Neuron (in vitro differentiated cells): ENCODE results near the gene REC8.

ENCODE experiments used
- H2AFZ ChIP-seq: one replicate; pipeline ENCODE4 v1.6.1; 2013; ENCODE audit warnings: low read depth, mild to moderate bottlenecking, inconsistent platforms, low read length, moderate library complexity
- H3K27me3 ChIP-seq: one replicate; pipeline ENCODE4 v1.6.1; 2013; ENCODE audit warnings: low read length; ENCODE audit not compliant: insufficient read depth
- H3K36me3 ChIP-seq: one replicate; pipeline ENCODE4 v1.6.1; 2013; ENCODE audit warnings: low read length; ENCODE audit not compliant: insufficient read depth
- H3K4me1 ChIP-seq: one replicate; pipeline ENCODE4 v1.6.1; 2013; ENCODE audit warnings: low read length; ENCODE audit not compliant: insufficient read depth
- H3K4me3 ChIP-seq: 2 replicates; pipeline ENCODE4 v1.5.1; 2013; ENCODE audit warnings: mild to moderate bottlenecking, low read length, moderate library complexity
- H3K9me3 ChIP-seq: one replicate; pipeline ENCODE4 v1.6.1; 2013; ENCODE audit warnings: low read length

REC8 gene

GRCh38 chr14:24145219-24145618 lies 26.7 kb upstream of the REC8 start:
- Histone ChIP-seq H3K27me3 (no peaks in the 10 kb centered on the region), H3K4me1 (peaks cover 25% of the 10 kb centered on the region), H3K36me3 (peaks cover 31% of the 10 kb centered on the region), H3K9me3 (no peaks in the 10 kb centered on the region), H3K4me3 (peak overlapping the region; percentile 66), H2AFZ (no peak overlapping the region)

DNA sequence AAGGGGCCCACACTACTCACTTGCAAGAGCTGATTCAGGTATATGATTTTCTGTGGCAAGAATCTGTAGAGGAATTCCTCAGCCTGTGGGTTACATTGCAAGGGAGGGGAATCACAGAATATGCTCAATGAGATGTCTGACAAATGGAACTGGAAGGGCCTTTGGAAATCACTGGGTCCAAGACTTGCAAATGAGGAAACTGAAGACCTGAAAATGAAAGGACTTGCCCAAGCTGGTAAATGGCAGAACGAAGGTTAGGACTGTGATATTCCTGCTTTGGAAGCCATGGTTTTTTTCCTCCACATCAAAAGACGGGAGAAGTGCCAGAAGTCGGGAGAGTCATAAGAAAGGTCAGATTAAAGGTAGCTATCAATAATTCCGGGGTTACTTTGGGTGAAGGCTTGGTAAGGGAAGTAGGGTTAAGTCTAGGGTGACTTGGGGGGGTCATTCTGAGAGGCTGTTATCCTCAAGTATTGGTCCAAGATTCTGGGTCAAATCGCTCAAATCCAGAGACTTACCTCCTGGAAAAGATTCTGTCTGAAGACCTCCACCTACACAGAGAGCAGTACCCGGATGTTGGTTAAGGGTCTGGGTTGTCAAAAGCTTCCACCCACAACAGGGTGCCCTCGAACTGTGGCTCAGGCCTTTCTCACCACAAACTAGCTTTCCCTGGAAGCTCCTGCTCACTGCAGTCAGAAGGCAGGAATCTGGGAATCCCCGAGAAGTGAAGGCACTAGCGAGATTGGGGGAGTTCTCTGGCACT lies 26.0 kb upstream of the REC8 start:
- Histone ChIP-seq H3K4me3 (peak overlapping the region; percentile 66), H2AFZ (no peak overlapping the region), H3K27me3 (no peaks in the 10 kb centered on the region), H3K9me3 (no peaks in the 10 kb centered on the region), H3K36me3 (peaks cover 37% of the 10 kb centered on the region), H3K4me1 (peaks cover 25% of the 10 kb centered on the region)

- Histone ChIP-seq H3K4me3 (peak within 1 kb of the TSS; percentile 66), H3K9me3 (no peaks in the 10 kb centered on the region), H3K27me3 (no peaks in the 10 kb centered on the region), H3K4me1 (peaks cover 25% of the 10 kb centered on the region), H2AFZ (peak within 1 kb of the TSS; percentile 56), H3K36me3 (peaks cover 44% of the 10 kb centered on the region)
Observed at GRCh38 chr14:24146453-24146977, 25.4 kb upstream of the REC8 start, which contains the start of gene PSME2. TSS of gene PSME2 (minus strand) at chr14:24146610. CDS start at chr14:24146581, 29 bp downstream.

DNA sequence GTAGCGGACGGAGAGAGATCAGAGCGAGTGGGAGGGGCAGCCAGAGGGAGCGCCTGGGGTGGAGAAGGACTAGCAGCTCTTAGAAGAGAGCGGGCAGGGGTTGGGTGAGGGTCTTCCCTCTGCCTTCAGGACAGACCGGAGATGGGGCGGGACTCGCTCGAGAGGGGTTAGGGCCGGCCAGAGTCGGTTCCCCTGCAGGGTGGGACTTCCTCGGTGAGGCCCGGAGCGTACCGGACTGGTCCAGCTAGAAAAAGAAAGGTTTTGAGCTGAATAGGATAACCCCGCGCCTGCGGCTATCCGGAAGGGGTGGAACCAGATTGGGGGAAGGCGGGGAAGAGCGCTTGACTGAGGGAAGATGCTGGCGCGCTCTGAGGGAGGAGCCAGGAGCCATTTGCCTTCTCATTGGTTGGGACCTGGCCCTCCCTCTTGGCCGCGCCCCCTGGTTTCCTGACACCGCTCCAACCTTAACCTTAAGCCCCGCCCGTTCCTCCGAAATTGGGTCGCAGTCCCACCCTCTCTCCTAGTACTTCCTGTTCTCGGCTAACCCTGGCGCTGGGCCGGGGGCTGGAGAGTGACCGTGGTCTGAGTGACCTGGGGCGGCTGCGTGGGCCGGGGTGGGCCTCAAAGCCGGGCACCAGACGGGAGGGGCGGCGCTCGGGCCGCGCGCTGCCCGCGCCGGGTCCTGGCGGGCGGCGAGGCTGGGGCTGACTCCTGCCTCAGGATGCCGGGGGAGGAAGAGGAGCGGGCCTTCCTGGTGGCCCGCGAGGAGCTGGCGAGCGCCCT lies 24.7 kb upstream of the REC8 start, which contains the start of gene RNF31:
TSS of gene RNF31 (plus strand) at position 521 of the 783 bp plus-strand sequence. CDS start at position 722, 201 bp downstream.
- peak within 1 kb of the TSS; percentile 56 for H2AFZ ChIP-seq
- H3K9me3 ChIP-seq: no peaks in the 10 kb centered on the region
- peak within 1 kb of the TSS; percentile 66 for H3K4me3 ChIP-seq
- H3K27me3 ChIP-seq: no peaks in the 10 kb centered on the region
- peaks cover 50% of the 10 kb centered on the region for H3K36me3 ChIP-seq
- peaks cover 23% of the 10 kb centered on the region for H3K4me1 ChIP-seq

GRCh38 chr14:24147761-24148428 lies 24.0 kb upstream of the REC8 start:
- Histone ChIP-seq H3K4me3 (peak overlapping the region; percentile 66), H3K4me1 (peaks cover 22% of the 10 kb centered on the region), H3K9me3 (no peaks in the 10 kb centered on the region), H2AFZ (peak overlapping the region; percentile 56), H3K36me3 (peaks cover 55% of the 10 kb centered on the region), H3K27me3 (no peaks in the 10 kb centered on the region)

GRCh38 chr14:24149302-24149969 lies 22.4 kb upstream of the REC8 start:
- Histone ChIP-seq H3K36me3 (peaks cover 46% of the 10 kb centered on the region), H3K9me3 (no peaks in the 10 kb centered on the region), H3K27me3 (no peaks in the 10 kb centered on the region), H2AFZ (no peak overlapping the region), H3K4me3 (no peak overlapping the region), H3K4me1 (peaks cover 22% of the 10 kb centered on the region)

- no peaks in the 10 kb centered on the region for H3K9me3 ChIP-seq
- no peak overlapping the region for H3K4me3 ChIP-seq
- H2AFZ ChIP-seq: no peak overlapping the region
- peaks cover 22% of the 10 kb centered on the region for H3K4me1 ChIP-seq
- peaks cover 48% of the 10 kb centered on the region for H3K36me3 ChIP-seq
- no peaks in the 10 kb centered on the region for H3K27me3 ChIP-seq
Observed at GRCh38 chr14:24150061-24150460, 21.8 kb upstream of the REC8 start.

GRCh38 chr14:24150567-24150966 lies 21.3 kb upstream of the REC8 start:
- Histone ChIP-seq H3K4me1 (peaks cover 19% of the 10 kb centered on the region), H2AFZ (no peak overlapping the region), H3K36me3 (peaks cover 53% of the 10 kb centered on the region), H3K9me3 (no peaks in the 10 kb centered on the region), H3K4me3 (no peak overlapping the region), H3K27me3 (no peaks in the 10 kb centered on the region)

- Histone ChIP-seq H3K9me3 (no peaks in the 10 kb centered on the region), H3K27me3 (no peaks in the 10 kb centered on the region), H3K4me1 (peaks cover 15% of the 10 kb centered on the region), H3K36me3 (peaks cover 57% of the 10 kb centered on the region), H2AFZ (no peak overlapping the region), H3K4me3 (no peak overlapping the region)
Observed at GRCh38 chr14:24150993-24151392, 20.9 kb upstream of the REC8 start.

DNA sequence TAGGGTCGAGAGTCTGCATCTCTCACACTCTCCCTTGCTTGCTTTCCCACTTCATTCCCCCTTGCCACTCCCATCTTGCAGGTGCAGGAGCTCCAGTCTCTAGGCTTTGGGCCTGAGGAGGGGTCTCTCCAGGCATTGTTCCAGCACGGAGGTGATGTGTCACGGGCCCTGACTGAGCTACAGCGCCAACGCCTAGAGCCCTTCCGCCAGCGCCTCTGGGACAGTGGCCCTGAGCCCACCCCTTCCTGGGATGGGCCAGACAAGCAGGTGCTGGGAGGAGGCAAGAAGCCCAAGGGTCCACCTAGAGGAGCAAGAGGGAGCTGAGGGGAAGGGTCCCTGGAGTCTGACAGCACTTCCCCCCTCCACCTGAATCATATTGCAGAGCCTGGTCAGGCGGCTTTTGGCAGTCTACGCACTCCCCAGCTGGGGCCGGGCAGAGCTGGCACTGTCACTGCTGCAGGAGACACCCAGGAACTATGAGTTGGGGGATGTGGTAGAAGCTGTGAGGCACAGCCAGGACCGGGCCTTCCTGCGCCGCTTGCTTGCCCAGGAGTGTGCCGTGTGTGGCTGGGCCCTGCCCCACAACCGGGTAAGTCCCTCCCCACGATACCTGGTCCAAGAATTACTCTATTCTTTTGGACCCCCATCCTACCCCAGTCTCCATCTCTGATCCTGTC lies 20.3 kb upstream of the REC8 start:
- no peaks in the 10 kb centered on the region for H3K9me3 ChIP-seq
- H3K27me3 ChIP-seq: no peaks in the 10 kb centered on the region
- H2AFZ ChIP-seq: no peak overlapping the region
- peaks cover 61% of the 10 kb centered on the region for H3K36me3 ChIP-seq
- H3K4me1 ChIP-seq: peaks cover 11% of the 10 kb centered on the region
- H3K4me3 ChIP-seq: no peak overlapping the region

DNA sequence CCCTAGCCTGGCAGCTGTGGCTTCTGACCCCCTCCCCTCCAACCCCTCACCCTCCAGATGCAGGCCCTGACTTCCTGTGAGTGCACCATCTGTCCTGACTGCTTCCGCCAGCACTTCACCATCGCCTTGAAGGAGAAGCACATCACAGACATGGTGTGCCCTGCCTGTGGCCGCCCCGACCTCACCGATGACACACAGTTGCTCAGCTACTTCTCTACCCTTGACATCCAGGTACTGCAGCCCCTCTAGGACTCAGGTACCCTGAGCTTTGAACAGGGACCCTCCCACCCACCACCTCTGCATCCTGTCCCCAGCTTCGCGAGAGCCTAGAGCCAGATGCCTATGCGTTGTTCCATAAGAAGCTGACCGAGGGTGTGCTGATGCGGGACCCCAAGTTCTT lies 16.8 kb upstream of the REC8 start:
- Histone ChIP-seq H3K9me3 (no peaks in the 10 kb centered on the region), H3K36me3 (peaks cover 71% of the 10 kb centered on the region), H3K27me3 (no peaks in the 10 kb centered on the region), H2AFZ (no peak overlapping the region), H3K4me3 (no peak overlapping the region), H3K4me1 (no peaks in the 10 kb centered on the region)

DNA sequence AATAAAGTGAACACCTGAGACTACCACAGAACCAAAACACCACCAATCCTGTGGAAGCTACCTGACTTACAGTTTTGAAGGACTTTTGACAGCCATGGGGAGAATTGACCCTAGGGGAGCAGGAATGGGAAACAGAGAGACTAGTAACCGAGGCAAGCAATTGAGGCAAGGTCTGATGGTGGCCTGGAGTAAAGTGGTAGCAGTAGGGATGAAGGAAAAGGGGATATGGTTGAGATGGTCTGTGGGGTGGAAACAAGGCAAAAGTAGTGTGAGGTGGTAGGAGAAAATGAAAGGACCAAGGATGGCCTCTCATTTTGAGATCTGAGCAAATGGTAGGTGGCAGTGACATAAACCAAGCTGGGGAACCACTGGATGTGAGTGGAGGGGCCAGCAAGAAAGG lies 15.0 kb upstream of the REC8 start:
- H3K27me3 ChIP-seq: no peaks in the 10 kb centered on the region
- no peaks in the 10 kb centered on the region for H3K9me3 ChIP-seq
- peaks cover 62% of the 10 kb centered on the region for H3K36me3 ChIP-seq
- H3K4me3 ChIP-seq: no peak overlapping the region
- H3K4me1 ChIP-seq: peaks cover 14% of the 10 kb centered on the region
- H2AFZ ChIP-seq: no peak overlapping the region
